ENCODE measurements around the gene TSPAN2.
"Not testable (repeated sequence)": the region's sequence is repeated elsewhere in the genome, so short reads cannot be mapped to it uniquely, and the experiment has no call there.

The TSPAN2 gene

DNA sequence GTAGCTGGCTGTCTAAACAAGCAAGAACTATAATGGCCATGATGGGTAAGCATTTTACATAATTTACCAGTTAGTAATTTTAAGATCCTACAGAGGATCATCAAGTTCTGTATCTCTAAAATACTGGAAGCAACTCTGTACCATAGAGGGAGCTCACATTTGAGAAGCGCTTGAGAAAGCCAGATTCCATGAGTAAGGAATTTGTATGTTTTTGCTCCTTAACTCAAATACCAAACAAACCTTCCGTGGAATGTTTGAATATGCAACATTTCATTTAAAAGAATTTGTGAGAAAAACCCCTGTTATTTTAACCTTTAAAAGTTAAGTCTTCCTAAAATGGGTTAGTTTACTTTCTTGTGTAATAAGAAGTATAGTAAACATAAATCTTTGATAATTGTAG, 57.7 kb downstream of the TSPAN2 start:
- no peak for DNase-seq

DNA sequence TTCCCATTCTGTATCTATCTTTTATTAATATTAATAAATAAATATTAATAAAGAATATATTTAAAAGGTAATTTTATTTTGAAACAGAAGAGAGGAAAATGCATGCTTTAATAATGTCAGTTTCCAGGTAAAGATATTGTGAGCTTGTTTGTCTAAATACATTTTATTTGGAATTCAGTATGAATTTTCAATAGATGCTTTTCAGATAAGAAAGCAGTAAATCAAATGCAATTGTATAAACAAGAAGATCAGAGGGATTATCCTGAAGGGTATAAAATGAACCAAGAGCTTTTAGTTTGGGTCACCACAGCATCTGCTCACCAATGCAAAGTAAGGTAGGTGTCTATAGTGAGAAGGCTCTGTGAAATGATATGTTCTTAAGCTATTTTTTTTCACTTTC, 59.8 kb downstream of the TSPAN2 start, which contains the start of gene TSHB:
Gene TSHB, plus strand, starts transcription at position 301 of the 400 bp plus-strand sequence. CDS start 3,537 bp downstream, outside the sequence.
- DNase-seq, result no peak

- DNase-seq, result no peak
These were observed 65.7 kb downstream of the TSPAN2 start for GRCh38 chr1:115023593-115023992.

DNA sequence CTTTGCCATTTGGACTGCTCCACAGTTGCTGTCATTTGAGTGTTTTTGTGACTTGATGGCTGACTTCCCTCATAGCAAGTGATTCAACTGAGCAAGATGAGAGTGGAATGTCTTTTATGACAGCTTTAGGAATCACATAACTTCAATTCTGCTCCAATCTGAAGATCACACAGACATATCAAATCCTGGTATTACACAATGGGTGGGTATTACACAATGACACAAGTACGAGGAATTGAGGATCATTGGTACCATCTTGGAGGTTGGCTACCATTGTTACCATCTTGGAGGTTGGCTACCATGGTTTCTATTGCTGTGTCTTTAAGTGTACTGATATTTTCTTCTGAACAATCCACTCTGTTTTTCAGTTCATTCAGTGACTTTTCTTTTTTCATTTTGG, 68.2 kb downstream of the TSPAN2 start:
- no peak for DNase-seq

- not testable (repeated sequence) for DNase-seq
These were observed 69.8 kb downstream of the TSPAN2 start for GRCh38 chr1:115019549-115019948.

DNA sequence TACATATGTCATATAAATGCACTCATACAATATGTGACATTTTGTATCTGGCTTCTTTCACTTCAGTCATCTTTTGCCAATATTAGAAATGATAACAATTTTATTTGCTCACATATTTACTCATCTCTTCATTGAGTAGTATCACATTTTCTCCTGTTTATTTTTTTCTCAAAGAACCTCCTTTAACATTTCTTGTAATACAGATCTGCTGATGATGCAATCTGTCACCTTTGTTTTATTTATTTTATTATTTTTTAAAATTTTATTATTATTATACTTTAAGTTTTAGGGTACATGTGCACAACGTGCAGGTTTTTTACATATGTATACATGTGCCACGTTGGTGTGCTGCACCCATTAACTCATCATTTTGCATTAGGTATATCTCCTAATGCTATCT, 75.5 kb downstream of the TSPAN2 start:
- no peak for DNase-seq

DNA sequence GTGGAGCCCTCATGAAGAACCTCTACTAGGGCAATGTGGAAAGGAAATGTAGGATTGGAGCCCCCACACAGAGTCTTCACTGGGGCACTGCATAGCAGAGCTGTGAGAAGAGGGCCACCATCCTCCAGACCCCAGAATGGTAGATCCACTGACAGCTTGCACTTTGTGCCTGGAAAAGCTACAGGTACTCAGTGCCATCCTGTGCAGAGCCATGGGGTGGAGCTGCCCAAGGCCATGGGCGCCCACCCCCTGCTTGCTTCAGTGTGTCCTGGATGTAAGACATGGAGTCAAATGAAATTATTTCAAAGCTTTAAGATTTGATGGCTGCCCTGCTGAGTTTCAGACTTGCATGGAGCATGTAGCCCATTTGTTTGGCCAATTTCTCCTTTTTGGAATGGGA, 76.9 kb downstream of the TSPAN2 start:
- no peak for DNase-seq

DNA sequence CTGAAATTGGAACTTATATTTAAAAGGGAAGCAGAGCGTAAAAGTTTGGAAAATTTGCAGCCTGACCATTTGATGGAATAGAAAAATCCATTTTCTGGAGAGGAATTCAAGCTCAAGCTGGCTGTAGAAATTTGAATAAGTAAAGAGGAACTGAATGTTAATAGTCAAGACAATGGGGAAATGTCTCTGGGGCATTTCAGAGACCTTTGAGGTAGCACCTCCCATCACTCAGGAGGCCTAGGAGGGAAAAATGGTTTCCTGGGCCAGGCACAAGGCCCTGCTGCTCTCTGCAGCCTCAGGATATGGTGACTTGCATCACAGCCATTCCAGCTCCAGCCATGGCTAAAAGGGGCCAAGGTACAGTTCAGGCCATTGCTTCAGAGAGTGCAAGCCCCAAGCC, 77.3 kb downstream of the TSPAN2 start:
- DNase-seq, result no peak

- DNase-seq, result no peak
These were observed 83.1 kb downstream of the TSPAN2 start for GRCh38 chr1:115006191-115006590.
